NOMO-1 treated with dmso at 0.1 percent for 144 hours (cell line): Measurements from ENCODE around the gene LDHB.
A peak's percentile ranks its signal among the peaks of the same experiment; 100 is the strongest.
"Not testable (repeated sequence)": the region's sequence is repeated elsewhere in the genome, so short reads cannot be mapped to it uniquely, and the experiment has no call there.

ENCODE experiments used
- DNase-seq: peaks from one replicate; lab custom pipeline; 2025; ENCODE audit not compliant: unreplicated experiment; lab: John Stamatoyannopoulos, UW

Gene LDHB

DNA sequence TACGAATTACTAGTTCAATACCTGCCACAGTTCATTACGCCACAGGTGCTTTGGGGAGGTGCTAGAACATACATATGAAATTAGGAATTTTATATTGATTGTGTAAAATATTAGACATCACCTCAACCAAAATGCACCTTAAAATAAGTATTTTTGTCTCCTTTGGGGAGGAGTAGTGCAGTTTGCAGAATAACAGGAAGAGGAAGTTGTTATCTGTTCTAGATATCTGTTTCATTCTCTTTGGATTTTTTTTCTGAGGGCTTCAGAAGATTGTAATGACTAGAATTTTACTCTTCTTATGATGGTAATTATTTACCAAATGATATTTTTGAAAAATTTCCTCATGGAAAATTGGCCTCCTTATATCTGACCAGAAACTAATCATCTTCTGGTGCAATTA, 43.1 kb downstream of the LDHB start:
- DNase-seq: peak; percentile 20

DNA sequence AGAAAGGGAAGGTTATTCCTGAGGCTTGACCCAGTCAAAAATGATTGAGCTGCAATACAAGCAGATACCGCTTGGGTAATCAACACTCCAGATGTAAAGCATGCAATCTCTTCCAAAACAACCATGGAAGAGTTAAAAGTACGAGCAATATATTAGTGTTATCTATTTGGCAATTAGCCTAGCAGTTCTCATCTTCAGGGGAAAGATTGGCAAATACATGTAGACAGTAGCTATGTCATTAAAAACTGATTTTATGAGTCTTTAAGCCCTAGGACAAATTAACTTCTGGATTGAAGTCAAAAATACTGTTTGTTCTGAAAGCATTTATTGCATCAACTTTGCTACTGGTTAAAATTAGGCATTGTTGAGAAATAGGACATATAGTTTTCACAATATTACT, 43.7 kb downstream of the LDHB start:
- no peak for DNase-seq

DNA sequence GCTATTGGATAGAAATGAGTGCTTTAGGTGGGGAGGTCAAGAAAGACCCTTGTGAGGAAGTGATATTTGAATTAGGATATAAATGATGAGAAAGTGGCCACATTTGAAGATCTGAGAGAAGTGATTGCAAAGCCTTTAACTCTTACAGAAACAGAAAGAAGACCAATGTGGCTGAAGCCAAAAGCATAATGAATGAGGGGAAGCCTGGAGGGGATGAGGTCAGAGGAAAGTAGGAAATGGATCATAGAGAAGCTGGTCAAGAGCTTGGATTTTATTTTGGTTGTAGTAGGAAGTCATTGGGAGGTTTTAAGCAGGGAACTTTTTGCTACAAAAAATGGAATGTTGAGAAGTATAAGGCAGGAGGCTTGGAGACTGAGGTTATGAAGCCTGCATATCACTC, 49.4 kb downstream of the LDHB start:
- no peak for DNase-seq

DNA sequence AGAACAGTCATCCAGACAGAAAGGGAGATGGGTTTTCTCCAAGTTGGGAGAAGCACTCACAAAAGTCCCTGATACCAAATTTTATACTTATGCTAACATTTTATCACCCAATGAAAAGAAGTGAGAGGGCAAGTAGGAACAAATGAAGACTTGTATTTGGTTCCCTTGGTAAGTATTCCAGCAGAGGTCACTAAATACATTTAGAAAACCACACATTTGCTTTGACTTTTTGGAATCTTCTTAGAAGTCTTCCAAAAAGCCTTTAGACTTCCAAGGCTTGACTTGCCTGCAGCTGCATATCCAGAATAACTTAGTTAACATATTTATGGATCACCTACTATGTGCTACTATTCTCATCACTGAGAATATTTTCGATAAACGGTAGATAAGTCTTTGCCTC, 49.9 kb downstream of the LDHB start:
- DNase-seq: no peak

DNA sequence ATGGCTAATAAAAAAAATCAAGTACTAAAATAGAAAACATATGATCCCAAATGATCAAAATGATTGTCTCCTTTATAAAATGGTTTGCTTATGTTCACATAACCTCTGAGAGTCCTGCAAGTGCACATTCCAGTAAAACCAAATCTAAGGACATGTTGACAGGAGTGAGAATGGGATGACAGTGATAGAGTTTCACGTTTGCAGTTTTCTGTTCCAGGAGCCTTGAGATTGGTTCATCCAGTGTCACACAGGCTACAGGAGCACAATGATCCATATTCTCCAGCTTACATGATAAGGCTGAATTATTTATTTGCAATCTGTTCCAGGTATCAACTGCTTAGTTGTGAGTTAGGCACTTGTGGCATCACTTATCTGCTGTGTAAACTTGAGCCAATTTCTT, 51.5 kb downstream of the LDHB start:
- no peak for DNase-seq

DNA sequence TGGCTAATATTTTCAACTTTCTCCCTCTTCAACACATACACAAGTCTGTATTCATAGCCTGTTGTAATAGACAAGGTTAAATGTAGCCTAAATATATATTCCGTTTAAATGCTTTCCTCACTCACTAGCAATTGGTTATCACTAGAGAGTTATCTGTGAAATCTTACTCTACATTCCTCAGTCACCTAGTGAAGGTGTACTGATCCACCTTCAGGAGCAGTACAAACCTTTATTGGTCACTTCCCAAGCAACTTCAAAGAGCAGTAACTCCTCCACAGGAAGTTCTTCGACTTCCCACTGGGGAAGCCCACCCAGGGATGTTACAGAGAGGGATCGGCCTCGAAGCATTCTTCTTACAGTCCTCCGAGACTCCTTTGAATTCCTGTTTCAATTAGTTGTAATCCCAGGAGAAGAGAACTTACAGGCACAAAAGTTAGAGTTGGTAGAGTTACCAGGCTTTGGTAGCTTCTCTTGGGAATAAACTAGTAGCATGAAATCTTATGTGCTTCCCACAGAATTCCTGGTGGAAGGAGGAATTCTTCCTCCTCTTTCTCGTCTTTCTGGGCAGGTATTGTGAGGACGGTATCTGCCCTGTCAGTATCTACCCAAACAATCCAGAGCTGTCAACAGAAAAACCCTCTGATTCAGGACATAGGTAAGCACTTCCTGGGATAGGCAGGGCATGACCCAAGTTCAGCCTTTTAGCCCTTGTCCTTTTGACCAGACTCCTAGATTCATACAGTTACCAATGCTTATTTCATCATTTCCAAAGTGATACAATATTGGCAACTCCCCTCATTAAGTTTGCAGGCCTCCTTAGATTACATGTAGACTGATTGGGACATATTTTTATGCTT, 53.2 kb downstream of the LDHB start, which contains the start of gene GYS2:
TSS of gene GYS2 (minus strand) at position 603 of the 857 bp plus-strand sequence. CDS start at position 348, 255 bp downstream.
- DNase-seq: no peak

DNA sequence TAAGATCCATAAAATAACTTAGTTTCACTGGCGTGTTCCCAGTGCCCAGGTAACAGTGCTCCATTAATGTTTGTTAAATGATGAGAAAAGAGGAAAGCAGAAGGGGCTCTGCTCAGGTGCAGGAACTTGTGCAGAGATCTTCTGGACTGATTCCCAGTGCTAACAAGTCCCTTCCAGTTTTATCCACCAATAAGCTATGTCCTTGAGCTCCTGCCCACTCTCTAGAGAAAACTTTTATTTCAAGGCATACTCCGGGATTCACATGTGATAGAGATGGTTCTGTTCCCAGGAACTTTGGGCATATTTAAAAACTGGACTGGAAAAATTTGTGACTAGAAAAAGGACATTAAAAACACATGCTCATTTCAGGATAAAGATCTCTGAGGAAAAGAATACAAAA, 54.9 kb downstream of the LDHB start:
- DNase-seq: no peak

DNA sequence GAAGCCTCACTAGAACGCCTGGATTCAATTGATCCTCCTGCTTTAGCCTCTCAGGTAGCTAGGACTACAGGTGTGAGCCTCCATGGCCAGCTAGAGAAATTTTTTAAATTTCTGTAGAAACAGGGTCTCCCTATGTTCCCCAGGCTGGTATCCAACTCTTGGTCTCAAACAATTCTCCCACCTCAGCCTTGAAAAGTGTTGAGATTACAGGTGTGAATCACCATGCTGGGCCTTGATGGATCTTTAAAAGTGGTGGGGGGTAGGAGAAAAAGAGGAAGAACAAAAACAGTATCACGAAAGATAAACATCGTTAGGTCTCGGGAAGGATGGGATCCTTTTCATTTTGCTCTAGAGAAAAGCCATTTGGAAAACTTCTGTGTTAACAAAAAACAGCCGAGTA, 57.4 kb downstream of the LDHB start:
- no peak for DNase-seq

DNA sequence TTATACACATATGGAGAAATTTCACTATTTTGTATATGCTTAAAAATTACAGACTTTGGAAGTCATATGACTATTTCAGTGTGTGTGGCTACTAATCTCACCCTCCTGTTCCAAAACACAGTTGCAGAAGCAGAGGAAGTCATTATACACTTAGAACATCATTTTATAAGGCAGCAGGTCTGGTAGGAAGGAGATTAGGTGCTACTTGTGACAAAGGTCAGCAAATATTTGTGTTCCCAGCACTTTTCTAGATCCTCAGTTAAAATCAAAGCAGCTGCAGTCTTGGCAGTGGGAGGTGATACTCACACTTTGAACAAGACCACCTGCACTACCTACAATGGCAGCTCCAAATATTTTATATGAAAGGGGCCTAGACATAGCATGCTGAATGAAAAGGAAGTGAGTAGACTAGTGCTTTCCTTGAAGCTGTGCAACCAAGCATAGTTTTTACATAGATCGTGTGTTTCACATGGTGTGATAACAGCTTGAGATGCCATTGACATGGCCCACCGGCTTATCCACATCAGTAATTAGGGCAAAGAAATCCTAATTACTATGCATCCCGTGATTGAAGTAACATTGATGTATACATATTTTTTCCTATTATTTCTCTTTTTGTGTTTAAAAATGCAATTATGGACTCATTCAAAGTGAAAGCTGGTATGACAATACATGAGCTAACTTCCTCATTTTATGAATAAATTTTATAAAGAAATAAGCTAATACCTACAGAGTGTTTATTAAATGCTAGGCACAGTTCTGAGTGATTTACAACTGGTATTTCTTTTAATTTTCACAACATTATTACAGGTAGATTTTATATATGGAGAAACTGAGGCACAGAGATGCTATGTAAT, 58.3 kb downstream of the LDHB start:
- no peak for DNase-seq

DNA sequence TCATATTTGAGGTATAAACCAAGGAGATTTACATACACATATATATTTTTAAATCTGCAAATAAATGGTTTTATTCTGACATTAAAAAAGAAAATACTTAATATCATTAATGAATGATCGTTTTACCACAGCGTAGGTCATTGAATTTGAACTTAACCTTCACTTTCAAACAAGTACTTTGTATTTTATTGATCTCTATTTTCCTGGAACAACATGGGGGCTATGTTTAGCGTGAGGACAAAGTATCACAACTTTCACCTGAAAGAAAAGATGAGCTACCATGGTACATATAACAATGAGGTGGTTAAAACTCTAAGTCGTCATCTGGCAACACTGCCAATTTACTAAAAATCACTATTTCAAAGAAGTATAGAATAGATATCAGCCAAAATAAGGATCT, 59.0 kb downstream of the LDHB start:
- DNase-seq: no peak

DNA sequence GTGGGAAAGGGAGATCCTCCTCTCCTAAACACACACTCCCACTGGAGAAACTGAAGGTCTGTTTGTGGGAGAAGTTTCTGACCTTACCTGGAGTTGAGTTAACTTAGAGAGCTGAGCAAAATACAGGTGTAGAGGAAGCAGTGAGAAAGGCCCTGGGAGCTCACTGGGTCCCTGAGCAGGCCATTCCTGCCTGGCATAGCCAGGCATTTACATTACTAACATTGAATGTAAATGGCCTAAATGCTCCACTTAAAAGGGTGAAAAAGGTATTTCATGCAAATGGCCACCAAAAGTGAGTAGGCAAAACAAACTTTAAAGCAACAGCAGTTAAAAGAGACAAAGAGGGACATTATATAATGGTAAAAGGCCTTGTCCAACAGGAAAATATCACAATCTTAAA, 62.3 kb downstream of the LDHB start:
- not testable (repeated sequence) for DNase-seq

DNA sequence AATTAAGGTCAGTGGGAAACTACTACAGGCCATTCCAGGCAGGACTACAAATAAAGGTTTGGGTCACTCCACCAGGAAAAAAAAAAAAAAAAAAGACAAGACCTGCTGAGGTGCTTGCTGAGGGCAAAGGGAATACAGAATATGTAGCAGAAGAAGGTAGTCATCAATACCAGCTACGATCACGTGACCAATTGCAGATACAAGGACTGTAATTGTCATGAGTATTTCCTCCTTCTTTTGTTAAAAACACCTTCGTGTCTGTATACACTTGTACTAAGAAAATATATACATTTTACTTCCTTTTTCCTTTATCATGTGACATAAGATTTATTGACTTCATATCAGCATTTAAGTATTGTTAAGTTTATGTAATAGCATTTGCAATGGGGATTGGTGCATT, 72.2 kb downstream of the LDHB start:
- DNase-seq: no peak
